SKM-1 (cell line): Measurements from ENCODE around the gene BPNT1.
"Not testable (repeated sequence)": the region's sequence is repeated elsewhere in the genome, so short reads cannot be mapped to it uniquely, and the experiment has no call there.

Source experiments
- DNase-seq: peaks from one replicate; lab custom pipeline; 2025; ENCODE audit not compliant: unreplicated experiment; lab: John Stamatoyannopoulos, UW

BPNT1 gene

GRCh38 chr1:220084460-220084859, 5.1 kb downstream of the BPNT1 start:
- DNase-seq: no peak

GRCh38 chr1:220077887-220078286, 11.7 kb downstream of the BPNT1 start:
- no peak for DNase-seq

- DNase-seq: no peak
Observed at GRCh38 chr1:220076861-220077762, 12.5 kb downstream of the BPNT1 start.

- no peak for DNase-seq
Observed at GRCh38 chr1:220067269-220068204, 22.1 kb downstream of the BPNT1 start.

GRCh38 chr1:220062629-220063028, 27.0 kb downstream of the BPNT1 start:
- no peak for DNase-seq

GRCh38 chr1:220060876-220061275, 28.7 kb downstream of the BPNT1 start:
- DNase-seq: no peak

GRCh38 chr1:220056374-220056773, 33.2 kb downstream of the BPNT1 start:
- DNase-seq: no peak

GRCh38 chr1:220046052-220046930, 43.3 kb downstream of the BPNT1 start, which contains the start of gene EPRS1:
TSS of gene EPRS1 (minus strand) at chr1:220046505. CDS start at chr1:220046388, 117 bp downstream.
- DNase-seq: peak; percentile 98

- no peak for DNase-seq
Observed at GRCh38 chr1:220045356-220046051, 44.1 kb downstream of the BPNT1 start.

- peak; percentile 30 for DNase-seq
Observed at GRCh38 chr1:220044678-220045355, 44.8 kb downstream of the BPNT1 start.

- DNase-seq: no peak
Observed at GRCh38 chr1:220043646-220044045, 45.9 kb downstream of the BPNT1 start.

- no peak for DNase-seq
Observed at GRCh38 chr1:220040028-220040596, 49.5 kb downstream of the BPNT1 start.

- no peak for DNase-seq
Observed at GRCh38 chr1:220038640-220039039, 50.9 kb downstream of the BPNT1 start.

- DNase-seq: not testable (repeated sequence)
Observed at GRCh38 chr1:220037810-220038209, 51.8 kb downstream of the BPNT1 start.

GRCh38 chr1:220032911-220033310, 56.7 kb downstream of the BPNT1 start:
- no peak for DNase-seq

GRCh38 chr1:220031287-220031686, 58.3 kb downstream of the BPNT1 start:
- DNase-seq: no peak

- no peak for DNase-seq
Observed at GRCh38 chr1:220028346-220028895, 61.2 kb downstream of the BPNT1 start.

GRCh38 chr1:220019071-220019470, 70.5 kb downstream of the BPNT1 start:
- no peak for DNase-seq

- DNase-seq: no peak
Observed at GRCh38 chr1:220013497-220013896, 76.1 kb downstream of the BPNT1 start.
